Ovary (tissue), 9 donors: ENCODE measurements around the gene C9orf43. TPM values are rescaled to one million over a fixed set of nuclear protein-coding genes. Genes with fewer than 3 reads are reported as not detected.

Source experiments
- DNase-seq, 5 donors: peaks; one replicate each; pipeline ENCODE4 v3.0.0-alpha.2; 2019 to 2020
- H3K27ac ChIP-seq, 2 donors: fragments of 200-600 bp; one replicate each; pipeline versions ENCODE4 v1.5.1 to v1.8.0; 2019 to 2022
- H3K27me3 ChIP-seq: fragments of 200-600 bp; one replicate; pipeline ENCODE4 v1.8.0; 2022
- H3K36me3 ChIP-seq: fragments of 200-600 bp; sonication (generic); one replicate; pipeline ENCODE4 v1.5.1; 2019
- H3K4me1 ChIP-seq: one replicate; pipeline ENCODE4 v1.8.1; 2013; ENCODE audit warnings: mild to moderate bottlenecking, moderate library complexity; ENCODE audit not compliant: insufficient read depth
- H3K4me3 ChIP-seq: fragments of 200-600 bp; sonication (generic); one replicate; pipeline ENCODE4 v1.5.1; 2017
- H3K9me3 ChIP-seq, 2 donors: fragments of 200-600 bp in 1 of 2; sonication (generic) in 1 of 2; one replicate each; pipeline versions ENCODE4 v1.5.1 to v1.8.1; 2013 to 2019; ENCODE audit warnings: mild to moderate bottlenecking in 1 of 2, moderate library complexity in 1 of 2
- CTCF ChIP-seq, 3 donors: fragments of 450-650 bp in 2 of 3; fragments of 200-600 bp in 1 of 3; IDR thresholded peaks; one replicate each; pipeline versions ENCODE4 v1.5.1 to v1.8.0; 2016 to 2022; ENCODE audit warnings: antibody characterized with exemption in 3 of 3, mild to moderate bottlenecking in 1 of 3
- EP300 ChIP-seq: sonication (generic); formaldehyde crosslinking; IDR thresholded peaks from one replicate; pipeline ENCODE4 v1.6.1; 2017; ENCODE audit warnings: antibody characterized with exemption
- POLR2A ChIP-seq: fragments of 450-650 bp; IDR thresholded peaks from one replicate; pipeline ENCODE4 v1.6.1; 2017; ENCODE audit warnings: antibody characterized with exemption, mild to moderate bottlenecking, moderate library complexity
- WGBS, 3 donors: extraction: QIAGEN DNeasy Blood & Tissue Kit in 1 of 3; methylation state at CpG; one replicate each; pipeline versions ENCODE4 v1.1.5 to v1.1.7; 2013 to 2017; 5-methylcytosine and 5-hydroxymethylcytosine counted together
- intact Hi-C, 4 donors: fragments of 100-400 bp; cut with DNase I; formaldehyde crosslinking; loops; one replicate each; pipeline versions ENCODE4 v1.11.0 to v1.15.1; 2022 to 2023
- polyA plus RNA-seq, 2 donors: library from polyadenylated mRNA; stranded (reverse); fragments of 200-250 nt in 1 of 2; fragments of 350-450 nt in 1 of 2; fragmentation: Illumina TruSeq in 1 of 2; extraction: RNeasy Lipid Tissue Mini Kit (QIAGEN cat#74804) in 1 of 2; gene quantifications; one replicate each; pipeline ENCODE4 v1.2.3, GENCODE V29; 2013 to 2014
- total RNA-seq, 7 donors: library from RNA; depleted of rRNA in 2 of 7; stranded (reverse); fragments of >200 nt in 2 of 7; fragmentation: NEBNext Ultra II Directional in 3 of 7; extraction: Animal tissue kit (Norgen Biotek cat#: 25700) in 3 of 7; gene quantifications; one replicate each; pipeline versions ENCODE4 v1.1.0 to v1.2.4, GENCODE V29; 2016 to 2023
- donor health status: DM: no; HTN: no; CAD: no; lungs with moderate emphysema.
- donor health status: DM: no; HTN: no; CAD: no.
- donor health status: Bipolar disorder and iron deficiency.
- donor health status: DM: yes; HTN: yes; CAD: no.
- donor health status: DM: no; HTN: no; CAD: no.
- donor health status: DM: yes; HTN: yes; CAD: no.

Gene C9orf43
- total and polyA plus RNA-seq, 9 donors = 0.46 to 1.2 (median 0.84) TPM

- Histone ChIP-seq H3K9me3 (no peaks in the 10 kb centered on the region), H3K27ac (no peak overlapping the region), H3K27me3 (no peaks in the 10 kb centered on the region), H3K36me3 (no peaks in the 10 kb centered on the region), H3K4me1 (peaks cover 7% of the 10 kb centered on the region), H3K4me3 (no peak overlapping the region)
- no peak for TF ChIP-seq EP300
- no peak for TF ChIP-seq CTCF (IDR thresholded peaks at IDR 0.05)
- TF ChIP-seq POLR2A = no peak
- 85 to 88% (median 85%) methylated on average over 8 of the region's 8 CpGs for WGBS, 3 donors
- intact Hi-C loops = no loop called here
- no peak for DNase-seq
Measured at GRCh38 chr9:113381909-113382411, 28.6 kb upstream of the C9orf43 start.

DNA sequence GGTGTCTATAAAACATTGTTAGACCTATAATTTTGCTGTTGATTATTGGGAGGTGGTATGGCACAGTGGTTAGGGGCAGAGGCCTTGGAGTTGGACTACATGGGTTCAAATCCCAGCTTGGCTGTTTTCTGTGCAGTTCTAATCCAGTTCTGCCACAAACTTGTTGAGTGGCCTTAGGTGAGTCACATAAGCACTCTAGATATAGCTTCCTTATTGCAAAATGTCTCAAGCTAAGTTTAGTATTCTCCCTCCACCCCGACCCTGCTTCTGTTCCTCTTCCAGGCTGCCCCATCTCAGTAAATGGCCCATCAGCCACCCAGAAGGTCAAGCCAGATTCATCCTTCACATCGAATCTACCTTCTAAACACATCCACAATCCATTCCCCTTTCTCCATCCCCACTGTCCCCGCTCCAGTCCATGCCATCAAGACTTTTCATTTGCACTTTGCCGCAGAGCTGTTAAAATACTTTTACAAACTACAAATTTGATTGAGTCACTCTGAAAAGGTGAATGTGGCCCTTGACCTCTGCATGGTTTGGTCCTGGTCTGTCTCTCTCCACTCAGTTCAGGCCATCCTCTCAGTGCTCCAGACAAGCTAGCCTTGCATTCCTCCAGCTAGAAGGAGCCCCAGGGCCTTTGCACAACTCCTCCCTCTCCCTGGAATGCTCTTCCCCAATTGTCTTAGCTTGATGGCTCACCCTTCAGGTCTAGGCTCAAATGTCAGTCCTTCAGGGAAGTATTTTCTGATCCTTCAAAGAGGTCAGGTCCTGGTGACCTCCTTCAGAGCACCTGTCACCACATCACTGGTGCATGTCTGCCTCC, 23.8 kb upstream of the C9orf43 start:
- WGBS, 3 donors = 87 to 95% (median 91%) methylated on average over 4 of the region's 4 CpGs
- H3K27me3 ChIP-seq = no peaks in the 10 kb centered on the region
- no peaks in the 10 kb centered on the region for H3K36me3 ChIP-seq
- intact Hi-C loops = no loop called here
- H3K4me1 ChIP-seq = no peaks in the 10 kb centered on the region
- no peak overlapping the region for H3K4me3 ChIP-seq
- no peak overlapping the region for H3K27ac ChIP-seq
- no peaks in the 10 kb centered on the region for H3K9me3 ChIP-seq
- TF ChIP-seq CTCF (IDR thresholded peaks at IDR 0.05) (no peak), POLR2A (no peak), EP300 (no peak)
- DNase-seq = no peak

GRCh38 chr9:113387560-113388230, 22.9 kb upstream of the C9orf43 start:
- 78 to 84% (median 81%) methylated on average over 9 of the region's 9 CpGs for WGBS, 3 donors
- intact Hi-C loops = no loop called here
- Histone ChIP-seq H3K4me1 (no peaks in the 10 kb centered on the region), H3K9me3 (no peaks in the 10 kb centered on the region), H3K27ac (no peak overlapping the region), H3K27me3 (no peaks in the 10 kb centered on the region), H3K4me3 (no peak overlapping the region), H3K36me3 (no peaks in the 10 kb centered on the region)
- TF ChIP-seq EP300 (no peak), CTCF (IDR thresholded peaks at IDR 0.05) (no peak), POLR2A (no peak)
- no peak for DNase-seq

- 87 to 96% (median 89%) methylated on average over 13 of the region's 13 CpGs for WGBS, 3 donors
- Histone ChIP-seq H3K9me3 (no peaks in the 10 kb centered on the region), H3K4me3 (no peak overlapping the region), H3K27ac (no peak overlapping the region), H3K27me3 (no peaks in the 10 kb centered on the region), H3K4me1 (no peaks in the 10 kb centered on the region), H3K36me3 (no peaks in the 10 kb centered on the region)
- no peak for DNase-seq
- TF ChIP-seq POLR2A (no peak), CTCF (IDR thresholded peaks at IDR 0.05) (no peak), EP300 (no peak)
- intact Hi-C loops = no loop called here
Measured at GRCh38 chr9:113388833-113389232, 21.7 kb upstream of the C9orf43 start.
